Measurements from ENCODE around the gene GBX1.

The GBX1 gene

DNA sequence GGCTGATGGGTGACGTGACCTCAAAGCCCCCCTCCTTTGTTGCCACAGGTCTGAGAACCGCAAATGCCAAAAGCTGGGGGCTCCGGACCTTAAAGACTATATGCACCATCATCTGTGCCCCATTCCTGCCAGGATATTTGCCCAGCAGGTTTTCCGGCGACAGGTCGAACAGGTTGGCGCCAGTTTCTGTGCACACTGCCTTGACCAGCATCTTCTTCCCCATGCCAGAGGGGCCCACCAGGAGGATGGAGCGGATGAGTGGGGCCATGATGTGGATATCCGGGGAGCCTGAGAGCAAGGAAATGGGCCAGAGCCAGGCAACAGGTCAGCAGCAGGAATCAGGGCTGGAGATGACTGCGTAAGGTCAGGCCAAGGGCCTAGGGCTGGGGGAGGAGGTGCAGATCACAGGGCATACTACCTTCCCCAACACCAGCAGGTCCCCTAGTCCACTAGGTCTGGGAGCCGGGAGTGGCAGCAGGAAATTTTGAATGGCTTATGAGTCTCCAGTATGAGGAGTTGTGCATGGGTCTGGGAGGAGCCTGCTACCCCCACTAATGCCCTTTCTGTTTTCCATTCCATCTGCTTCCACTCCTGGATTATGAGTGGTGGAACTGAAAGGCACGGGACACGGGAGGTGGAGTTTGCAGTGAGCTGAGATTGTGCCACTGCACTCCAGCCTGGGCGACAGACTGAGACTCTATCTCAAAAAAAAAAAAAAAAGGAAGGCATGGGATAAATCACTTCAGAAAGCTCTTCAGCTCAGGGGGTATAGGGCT lies 25.9 kb upstream of the GBX1 start:
- DNase-seq: no peak

- DNase-seq: no peak
Measured at GRCh38 chr7:151192002-151192539, 24.6 kb upstream of the GBX1 start.

GRCh38 chr7:151191544-151191943 lies 24.1 kb upstream of the GBX1 start:
- no peak for DNase-seq

DNA sequence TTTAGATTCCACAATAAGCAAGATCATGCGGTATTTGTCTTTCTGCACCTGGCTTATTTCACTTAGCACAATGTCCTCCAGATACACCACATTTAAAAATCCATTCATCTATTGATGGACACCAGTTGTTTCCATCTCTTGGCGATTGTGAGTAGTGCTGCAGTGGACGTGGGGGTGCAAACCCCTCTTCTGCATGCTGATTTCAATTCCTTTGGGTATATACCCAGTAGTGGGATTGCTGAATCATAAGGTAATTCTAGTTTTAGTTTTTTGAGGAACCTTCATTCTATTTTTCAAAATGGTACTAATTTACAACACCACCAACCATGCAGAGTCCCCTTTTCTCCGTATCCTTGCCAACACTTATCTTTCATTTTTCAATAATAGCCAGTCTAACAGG lies 21.5 kb upstream of the GBX1 start:
- DNase-seq: no peak

GRCh38 chr7:151188252-151188542 lies 20.7 kb upstream of the GBX1 start:
- DNase-seq: no peak

GRCh38 chr7:151187409-151188251 lies 20.1 kb upstream of the GBX1 start:
- DNase-seq: no peak

GRCh38 chr7:151186640-151187408 lies 19.3 kb upstream of the GBX1 start, which contains the start of gene ASB10:
ASB10 (minus strand) TSS chr7:151187250; CDS start chr7:151187130, 120 bp downstream.
- DNase-seq: no peak

DNA sequence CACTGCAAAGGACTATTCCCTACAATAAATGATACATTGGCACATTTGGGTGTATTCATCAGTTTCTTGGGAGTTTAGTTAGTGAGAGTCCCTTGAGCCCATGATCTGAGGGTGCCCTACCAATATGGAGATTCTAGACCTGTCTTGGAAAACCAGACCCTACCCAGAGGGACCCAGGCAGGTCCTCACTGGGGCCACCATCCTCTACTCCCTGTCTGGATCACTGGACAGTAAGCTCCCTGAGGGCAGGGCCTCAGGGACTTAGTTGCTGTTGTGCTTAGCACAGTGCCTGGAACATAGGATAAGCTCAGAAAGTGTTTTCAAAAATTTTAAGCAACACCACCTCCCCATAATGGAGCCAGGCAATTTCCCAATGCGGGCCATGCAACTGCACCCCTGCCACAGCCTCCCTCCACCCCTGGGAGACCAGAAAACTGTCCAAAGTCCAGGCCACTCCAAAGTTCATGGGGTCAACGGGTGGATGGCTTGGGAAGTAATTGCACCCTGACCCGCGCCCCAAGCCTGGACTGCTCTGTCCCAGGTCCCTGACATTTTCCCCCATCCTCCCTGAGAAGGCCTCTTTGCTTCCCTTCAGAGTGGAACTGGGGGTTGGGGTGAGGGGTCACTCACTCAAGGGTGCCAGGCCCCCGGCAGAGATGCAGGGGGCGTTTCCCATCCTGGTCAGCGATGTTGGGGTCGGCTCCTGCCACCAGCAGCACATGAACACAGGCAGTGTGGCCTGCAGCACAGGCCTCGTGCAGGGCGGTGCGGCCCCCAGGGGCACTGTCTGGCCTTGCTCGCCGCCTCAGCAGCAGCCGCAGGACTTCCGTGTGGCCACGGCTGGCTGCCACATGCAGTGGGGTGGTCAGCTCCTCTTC lies 18.5 kb upstream of the GBX1 start:
- no peak for DNase-seq

DNA sequence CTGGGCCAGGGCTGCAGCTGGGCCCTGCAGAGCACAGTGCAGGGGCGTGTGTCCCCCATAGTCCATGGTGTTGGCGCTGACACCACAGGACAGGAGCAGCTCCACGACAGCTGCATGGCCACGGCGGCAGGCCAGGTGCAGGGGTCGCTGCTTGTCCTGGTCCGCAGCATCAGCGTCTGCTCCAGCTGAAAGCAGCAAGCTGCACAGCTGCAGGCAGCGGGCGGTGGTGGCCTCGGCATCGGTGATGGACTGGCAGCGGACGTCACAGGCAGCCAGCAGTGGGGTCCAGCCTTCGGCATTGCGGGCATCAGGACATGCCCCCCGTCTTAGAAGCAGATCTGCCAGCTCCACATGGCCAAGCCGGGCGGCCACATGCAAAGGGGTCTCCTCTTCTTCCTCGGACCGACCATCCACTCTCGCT lies 13.5 kb upstream of the GBX1 start:
- DNase-seq: no peak

DNA sequence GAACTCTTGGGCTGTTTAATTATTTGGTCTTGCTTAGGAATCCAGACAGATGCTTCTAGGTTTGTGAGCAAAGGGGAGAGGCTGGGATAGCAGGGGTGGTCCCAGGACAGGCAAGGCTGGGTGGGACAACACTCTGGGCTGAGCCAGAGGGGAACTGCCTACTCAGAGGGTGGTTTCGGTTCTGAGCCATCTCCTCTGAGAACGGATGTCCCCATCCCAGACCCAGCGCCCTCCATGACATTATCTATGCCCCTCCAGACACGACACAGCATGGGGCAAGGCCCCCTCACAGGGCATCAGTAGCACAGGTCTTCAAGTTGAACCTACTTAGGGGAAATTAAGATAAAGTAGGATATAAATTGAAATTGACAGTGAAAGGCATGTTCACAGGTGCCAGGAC lies 12.5 kb upstream of the GBX1 start:
- DNase-seq: no peak

- no peak for DNase-seq
Measured at GRCh38 chr7:151179287-151179860, 11.9 kb upstream of the GBX1 start.

GRCh38 chr7:151178831-151179230 lies 11.3 kb upstream of the GBX1 start:
- DNase-seq: no peak

- DNase-seq: no peak
Measured at GRCh38 chr7:151178236-151178635, 10.7 kb upstream of the GBX1 start.

DNA sequence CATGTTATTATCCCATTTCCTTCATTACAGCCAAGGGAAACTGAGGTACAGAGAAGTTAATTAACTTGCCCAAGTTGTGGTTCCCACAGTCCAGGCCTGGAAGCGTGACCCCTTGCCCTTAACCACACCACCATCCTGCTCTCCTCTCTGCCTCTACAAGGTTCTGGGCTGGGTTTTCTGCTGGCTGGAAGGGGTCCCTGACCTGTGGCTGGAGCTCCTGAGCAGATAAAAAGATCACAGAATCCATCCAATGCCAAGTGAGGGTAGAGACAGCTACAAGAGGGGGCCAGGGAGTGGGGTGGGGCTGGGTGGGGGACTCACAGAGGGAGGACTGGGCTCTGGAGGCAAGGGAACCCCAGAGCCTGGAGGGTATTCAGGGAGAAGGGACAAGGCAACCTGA lies 9.8 kb upstream of the GBX1 start:
- no peak for DNase-seq

DNA sequence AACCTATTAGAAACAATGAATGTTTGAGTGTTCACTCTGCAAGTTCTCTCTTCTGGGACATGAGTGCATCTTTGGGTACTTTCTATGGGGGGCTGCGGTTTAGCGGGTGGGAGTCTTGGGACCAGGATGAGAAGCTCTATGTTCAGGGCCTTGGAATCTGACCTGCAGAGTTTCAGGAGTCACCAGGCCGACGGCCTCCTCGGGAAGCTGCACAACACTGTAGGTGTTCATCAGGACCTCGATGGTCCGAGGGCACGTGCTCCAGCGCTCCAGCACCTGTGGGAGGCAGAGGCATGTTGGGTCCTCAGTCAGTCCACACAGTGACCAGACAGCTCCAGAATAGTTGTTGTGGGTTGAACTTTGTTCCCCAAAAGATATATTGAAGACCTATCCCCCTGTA lies 8.9 kb upstream of the GBX1 start:
- no peak for DNase-seq

GRCh38 chr7:151175793-151176311 lies 8.4 kb upstream of the GBX1 start:
- DNase-seq: no peak

- no peak for DNase-seq
Measured at GRCh38 chr7:151175047-151175792, 7.7 kb upstream of the GBX1 start.

GRCh38 chr7:151174246-151175046 lies 7.0 kb upstream of the GBX1 start:
- DNase-seq: no peak

DNA sequence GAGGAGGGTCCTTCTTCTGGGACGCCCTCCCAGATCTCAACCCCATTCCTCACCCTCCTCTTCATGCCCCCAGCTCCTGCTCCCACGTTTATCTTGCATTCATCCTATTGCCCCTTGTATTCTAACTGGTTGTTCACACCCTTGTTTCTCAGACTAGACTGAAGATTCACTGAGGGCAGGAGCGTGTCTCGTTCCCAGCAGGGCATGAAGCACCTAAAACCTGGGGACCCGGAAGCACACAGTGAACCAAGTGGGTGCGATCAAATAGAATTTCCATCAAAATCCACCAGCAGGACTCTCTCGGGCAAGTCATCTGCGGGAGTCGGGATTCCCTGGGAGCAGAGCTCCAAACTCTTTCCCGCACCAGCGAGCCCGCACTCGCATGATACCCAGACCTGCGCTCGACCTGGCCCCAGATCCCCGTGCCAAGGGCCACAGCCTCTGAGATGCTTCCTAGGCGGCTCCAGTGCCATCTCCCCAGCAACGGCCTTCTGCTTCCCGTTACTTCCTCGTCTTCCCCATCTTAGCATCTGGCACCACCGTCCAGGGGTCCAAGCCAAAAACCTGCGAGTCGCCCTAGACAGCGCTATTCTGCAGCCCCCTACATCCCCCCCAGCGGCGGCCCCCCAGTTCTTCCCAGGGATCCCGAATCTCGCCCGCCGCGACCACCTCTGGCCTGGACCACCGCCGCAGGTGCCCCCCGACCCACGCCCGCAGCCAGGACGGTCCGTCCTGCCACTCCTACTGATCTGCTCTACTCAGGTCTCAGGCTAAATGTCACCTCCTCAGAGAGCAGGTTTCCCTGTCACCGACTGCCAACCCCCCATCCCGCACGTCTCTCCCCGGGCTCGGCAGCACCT lies 6.1 kb upstream of the GBX1 start:
- DNase-seq: no peak

All from KG1 (cell line).